ENCODE results near the gene MUSTN1.

The MUSTN1 gene

DNA sequence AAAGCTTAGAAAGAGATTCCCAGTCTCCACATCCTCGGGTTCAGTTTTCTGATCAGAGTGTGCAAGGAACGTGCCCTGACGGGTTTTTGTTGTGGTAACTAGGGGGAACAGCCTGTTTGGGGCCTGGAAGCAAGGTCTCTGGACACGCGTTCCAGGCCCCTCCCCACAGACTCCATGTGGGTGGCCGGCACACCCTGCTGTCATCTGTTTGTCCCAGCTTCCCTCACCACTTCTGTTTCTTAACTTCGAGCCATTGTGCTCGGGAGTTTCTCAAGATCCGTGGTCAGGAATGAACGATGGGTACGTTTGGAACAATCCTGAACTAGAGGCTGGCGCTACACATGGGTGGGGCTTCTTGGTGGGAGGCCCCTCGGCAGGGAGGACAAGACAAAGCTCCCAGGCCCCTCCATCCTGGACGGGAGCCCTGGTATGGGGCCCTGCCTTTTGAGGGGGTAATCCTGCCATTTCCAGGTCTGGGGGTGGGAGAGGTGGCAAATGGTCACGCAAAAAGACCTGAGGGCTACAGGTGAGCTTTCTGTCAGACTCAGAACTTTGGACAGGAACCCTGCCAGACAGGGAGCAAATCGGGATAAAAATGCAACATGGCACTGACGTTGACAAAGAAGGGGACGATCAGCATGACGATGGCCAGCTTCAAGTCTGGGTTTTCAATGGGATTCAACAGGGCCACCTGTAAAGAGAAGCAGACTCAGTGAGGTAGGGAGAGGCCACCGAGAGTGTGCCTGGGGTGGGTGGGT lies 8.5 kb upstream of the MUSTN1 start:
- TF ChIP-seq, protein P1, sequence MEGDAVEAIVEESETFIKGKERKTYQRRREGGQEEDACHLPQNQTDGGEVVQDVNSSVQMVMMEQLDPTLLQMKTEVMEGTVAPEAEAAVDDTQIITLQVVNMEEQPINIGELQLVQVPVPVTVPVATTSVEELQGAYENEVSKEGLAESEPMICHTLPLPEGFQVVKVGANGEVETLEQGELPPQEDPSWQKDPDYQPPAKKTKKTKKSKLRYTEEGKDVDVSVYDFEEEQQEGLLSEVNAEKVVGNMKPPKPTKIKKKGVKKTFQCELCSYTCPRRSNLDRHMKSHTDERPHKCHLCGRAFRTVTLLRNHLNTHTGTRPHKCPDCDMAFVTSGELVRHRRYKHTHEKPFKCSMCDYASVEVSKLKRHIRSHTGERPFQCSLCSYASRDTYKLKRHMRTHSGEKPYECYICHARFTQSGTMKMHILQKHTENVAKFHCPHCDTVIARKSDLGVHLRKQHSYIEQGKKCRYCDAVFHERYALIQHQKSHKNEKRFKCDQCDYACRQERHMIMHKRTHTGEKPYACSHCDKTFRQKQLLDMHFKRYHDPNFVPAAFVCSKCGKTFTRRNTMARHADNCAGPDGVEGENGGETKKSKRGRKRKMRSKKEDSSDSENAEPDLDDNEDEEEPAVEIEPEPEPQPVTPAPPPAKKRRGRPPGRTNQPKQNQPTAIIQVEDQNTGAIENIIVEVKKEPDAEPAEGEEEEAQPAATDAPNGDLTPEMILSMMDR (IDR thresholded peaks at IDR 0.05; ENCODE audit: insufficient read depth, low read depth, low read length, missing control alignments) = no peak
- DNase-seq (ENCODE audit: low read depth) = no peak
- no peak overlapping the region for H3K4me3 ChIP-seq (ENCODE audit: low read depth, low read length)

- DNase-seq (ENCODE audit: low read depth) = no peak
- H3K4me3 ChIP-seq (ENCODE audit: low read depth, low read length) = no peak overlapping the region
- TF ChIP-seq, protein P1 (IDR thresholded peaks at IDR 0.05; ENCODE audit: insufficient read depth, low read depth, low read length, missing control alignments) = no peak
Measured at GRCh38 chr3:52842424-52842823, 7.6 kb upstream of the MUSTN1 start.

DNA sequence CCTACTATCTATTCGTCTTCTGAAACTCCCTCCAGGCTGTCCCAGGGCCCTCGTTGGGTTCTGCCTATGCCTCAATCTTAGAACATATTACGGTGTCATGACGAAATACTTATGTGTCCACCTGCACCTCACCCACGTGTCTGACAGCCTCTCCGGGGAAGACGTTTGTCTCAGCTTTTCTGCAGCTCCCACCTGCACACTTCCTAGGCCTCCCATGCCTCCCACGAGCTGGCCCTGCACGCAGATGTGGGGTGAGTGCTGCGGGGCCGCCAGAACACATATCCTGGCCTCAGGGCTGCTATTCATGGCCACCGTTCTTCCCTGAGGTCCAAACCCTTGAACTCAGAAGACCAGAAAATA lies 7.1 kb upstream of the MUSTN1 start:
- no peak for DNase-seq (ENCODE audit: low read depth)
- TF ChIP-seq, protein P1 (IDR thresholded peaks at IDR 0.05; ENCODE audit: insufficient read depth, low read depth, low read length, missing control alignments) = no peak
- no peak overlapping the region for H3K4me3 ChIP-seq (ENCODE audit: low read depth, low read length)

GRCh38 chr3:52841211-52841980 lies 6.6 kb upstream of the MUSTN1 start:
- no peak overlapping the region for H3K4me3 ChIP-seq (ENCODE audit: low read depth, low read length)
- DNase-seq (ENCODE audit: low read depth) = peak; percentile 15
- TF ChIP-seq, protein P1 (IDR thresholded peaks at IDR 0.05; ENCODE audit: insufficient read depth, low read depth, low read length, missing control alignments) = no peak

DNA sequence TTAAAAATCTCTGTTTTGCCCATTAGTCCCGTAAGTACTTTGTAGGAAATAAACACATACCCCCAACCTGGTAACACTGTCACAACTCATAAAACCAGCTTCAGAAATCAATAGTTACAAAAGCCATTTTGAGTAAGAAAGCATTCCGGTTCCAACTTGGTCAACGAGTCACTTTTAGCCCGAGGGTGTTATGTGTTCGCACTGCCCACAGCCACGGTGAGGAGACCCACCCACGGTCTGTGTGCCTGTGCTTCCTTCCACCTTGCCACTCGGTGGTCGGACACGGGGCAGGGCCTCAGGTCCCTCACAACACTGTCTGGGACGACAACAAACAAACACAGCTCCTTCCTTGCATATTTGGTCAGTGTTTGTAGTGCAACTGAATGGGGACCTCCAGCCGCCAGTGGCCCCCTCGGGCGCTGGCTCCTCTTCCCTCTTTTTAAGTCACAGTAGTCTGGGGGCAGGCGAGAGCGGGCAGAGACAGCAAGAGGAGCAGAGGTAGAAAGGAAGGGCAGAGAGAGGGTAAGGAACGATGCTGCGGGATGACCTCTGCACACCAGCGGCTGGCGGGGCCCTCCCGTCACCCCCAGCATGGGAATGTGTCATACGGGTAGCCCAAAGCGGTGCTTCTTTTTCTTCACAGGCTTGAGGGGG lies 5.2 kb upstream of the MUSTN1 start:
- TF ChIP-seq, protein P1 (IDR thresholded peaks at IDR 0.05; ENCODE audit: insufficient read depth, low read depth, low read length, missing control alignments) = no peak
- no peak overlapping the region for H3K4me3 ChIP-seq (ENCODE audit: low read depth, low read length)
- DNase-seq (ENCODE audit: low read depth) = no peak

- TF ChIP-seq, protein P1 (IDR thresholded peaks at IDR 0.05; ENCODE audit: insufficient read depth, low read depth, low read length, missing control alignments) = no peak
- no peak for DNase-seq (ENCODE audit: low read depth)
- no peak overlapping the region for H3K4me3 ChIP-seq (ENCODE audit: low read depth, low read length)
Measured at GRCh38 chr3:52839268-52839575, 4.4 kb upstream of the MUSTN1 start.

Measured in GM12865 (cell line).